WERI-Rb-1 (cell line): ENCODE results near the gene SOX14.

Source experiments
- DNase-seq: peaks from one replicate; pipeline ENCODE4 v3.0.0-alpha.2; 2020
- H3K27ac ChIP-seq: fragments of 250-450 bp; sonication (Bioruptor Pico); 2 replicates; pipeline ENCODE4 v1.5.1; 2020; ENCODE audit warnings: mild to moderate bottlenecking, moderate library complexity
- H3K27me3 ChIP-seq: fragments of 250-450 bp; sonication (Bioruptor Pico); 2 replicates; pipeline ENCODE4 v1.5.1; 2021; ENCODE audit warnings: mild to moderate bottlenecking, low read depth, moderate library complexity; ENCODE audit not compliant: insufficient read depth, severe bottlenecking
- H3K36me3 ChIP-seq: fragments of 250-450 bp; sonication (Bioruptor Pico); 2 replicates; pipeline ENCODE4 v1.5.1; 2020; ENCODE audit warnings: mild to moderate bottlenecking, moderate library complexity
- H3K4me3 ChIP-seq: 2 replicates; pipeline ENCODE4 v1.5.1; 2011; ENCODE audit warnings: low read depth, mild to moderate bottlenecking, control low read depth, low read length
- H3K9me3 ChIP-seq: fragments of 250-450 bp; sonication (Bioruptor Pico); 2 replicates; pipeline ENCODE4 v1.5.1; 2021; ENCODE audit warnings: mild to moderate bottlenecking, moderate library complexity; ENCODE audit not compliant: severe bottlenecking
- TF ChIP-seq, protein P1 (sequence below): IDR thresholded peaks from 2 replicates; pipeline ENCODE4 v1.5.1; 2011; ENCODE audit warnings: low read depth, mild to moderate bottlenecking, control low read depth, inconsistent platforms, low read length

SOX14 gene

DNA sequence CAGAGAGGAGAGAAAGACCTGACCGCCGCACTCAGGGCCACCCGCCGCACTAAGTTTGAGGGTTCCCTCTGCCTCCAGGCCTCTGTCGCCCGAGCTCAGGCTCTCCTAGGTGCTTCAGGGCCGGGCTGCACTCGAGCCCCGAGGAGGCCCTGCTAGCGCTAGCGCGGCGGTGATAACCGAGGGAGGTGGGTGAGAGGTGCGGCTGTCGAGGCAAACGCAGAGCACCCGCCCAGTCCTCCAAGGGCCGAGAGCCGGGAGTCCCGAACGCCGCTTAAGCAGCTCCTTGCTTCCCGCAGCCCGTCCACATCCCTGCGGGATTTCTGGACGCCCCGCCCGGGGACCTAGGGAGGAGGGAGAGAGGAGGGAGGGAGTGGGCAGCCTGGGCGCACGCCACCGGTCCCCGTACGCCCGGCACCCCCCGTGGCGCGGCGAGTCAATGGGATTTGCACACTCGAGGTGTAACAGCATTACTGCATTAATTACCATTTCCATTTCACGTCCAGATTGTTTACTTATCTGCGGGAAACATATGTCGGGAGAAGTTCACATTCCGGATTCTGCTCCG, 6.8 kb downstream of the SOX14 start:
- H3K36me3 ChIP-seq, result no peaks in the 10 kb centered on the region
- peak; percentile 25 for DNase-seq
- H3K27ac ChIP-seq, result no peak overlapping the region
- peak overlapping the region; percentile 40 for H3K4me3 ChIP-seq
- TF ChIP-seq, protein P1, sequence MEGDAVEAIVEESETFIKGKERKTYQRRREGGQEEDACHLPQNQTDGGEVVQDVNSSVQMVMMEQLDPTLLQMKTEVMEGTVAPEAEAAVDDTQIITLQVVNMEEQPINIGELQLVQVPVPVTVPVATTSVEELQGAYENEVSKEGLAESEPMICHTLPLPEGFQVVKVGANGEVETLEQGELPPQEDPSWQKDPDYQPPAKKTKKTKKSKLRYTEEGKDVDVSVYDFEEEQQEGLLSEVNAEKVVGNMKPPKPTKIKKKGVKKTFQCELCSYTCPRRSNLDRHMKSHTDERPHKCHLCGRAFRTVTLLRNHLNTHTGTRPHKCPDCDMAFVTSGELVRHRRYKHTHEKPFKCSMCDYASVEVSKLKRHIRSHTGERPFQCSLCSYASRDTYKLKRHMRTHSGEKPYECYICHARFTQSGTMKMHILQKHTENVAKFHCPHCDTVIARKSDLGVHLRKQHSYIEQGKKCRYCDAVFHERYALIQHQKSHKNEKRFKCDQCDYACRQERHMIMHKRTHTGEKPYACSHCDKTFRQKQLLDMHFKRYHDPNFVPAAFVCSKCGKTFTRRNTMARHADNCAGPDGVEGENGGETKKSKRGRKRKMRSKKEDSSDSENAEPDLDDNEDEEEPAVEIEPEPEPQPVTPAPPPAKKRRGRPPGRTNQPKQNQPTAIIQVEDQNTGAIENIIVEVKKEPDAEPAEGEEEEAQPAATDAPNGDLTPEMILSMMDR, result no peak
- peaks cover 6% of the 10 kb centered on the region for H3K9me3 ChIP-seq
- H3K27me3 ChIP-seq, result peaks cover 27% of the 10 kb centered on the region

- peaks cover 22% of the 10 kb centered on the region for H3K27me3 ChIP-seq
- H3K4me3 ChIP-seq, result peak overlapping the region; percentile 40
- TF ChIP-seq, protein P1, result no peak
- DNase-seq, result no peak
- peaks cover 6% of the 10 kb centered on the region for H3K9me3 ChIP-seq
- H3K27ac ChIP-seq, result no peak overlapping the region
- H3K36me3 ChIP-seq, result no peaks in the 10 kb centered on the region
Measured at GRCh38 chr3:137771401-137772213, 7.5 kb downstream of the SOX14 start.

- Histone ChIP-seq H3K27ac (no peak overlapping the region), H3K4me3 (no peak overlapping the region), H3K27me3 (peaks cover 14% of the 10 kb centered on the region), H3K36me3 (no peaks in the 10 kb centered on the region), H3K9me3 (peaks cover 6% of the 10 kb centered on the region)
- DNase-seq, result no peak
- TF ChIP-seq, protein P1, result no peak
Measured at GRCh38 chr3:137772214-137772955, 8.3 kb downstream of the SOX14 start.

DNA sequence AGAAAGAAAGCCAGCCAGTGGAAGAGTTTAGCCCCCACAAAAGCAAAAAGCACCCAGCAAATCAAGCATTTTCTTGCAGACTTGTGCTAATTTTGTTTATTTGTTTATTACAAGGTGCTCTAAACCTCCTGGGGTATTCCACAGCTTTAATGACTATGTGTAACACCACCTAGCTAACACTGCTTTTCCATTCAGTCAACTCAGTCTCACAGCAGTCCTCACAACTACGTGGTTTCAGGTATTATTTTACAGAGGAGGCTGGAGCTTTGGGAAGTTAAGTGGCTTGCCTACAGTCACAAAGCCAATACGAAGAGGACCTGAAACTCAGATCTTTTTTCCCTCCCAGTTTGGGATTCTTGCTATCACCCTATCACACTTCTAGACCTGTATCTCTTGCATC, 14.8 kb downstream of the SOX14 start:
- Histone ChIP-seq H3K27me3 (no peaks in the 10 kb centered on the region), H3K27ac (no peak overlapping the region), H3K36me3 (no peaks in the 10 kb centered on the region), H3K9me3 (no peaks in the 10 kb centered on the region), H3K4me3 (no peak overlapping the region)
- no peak for DNase-seq
- TF ChIP-seq, protein P1, result no peak

DNA sequence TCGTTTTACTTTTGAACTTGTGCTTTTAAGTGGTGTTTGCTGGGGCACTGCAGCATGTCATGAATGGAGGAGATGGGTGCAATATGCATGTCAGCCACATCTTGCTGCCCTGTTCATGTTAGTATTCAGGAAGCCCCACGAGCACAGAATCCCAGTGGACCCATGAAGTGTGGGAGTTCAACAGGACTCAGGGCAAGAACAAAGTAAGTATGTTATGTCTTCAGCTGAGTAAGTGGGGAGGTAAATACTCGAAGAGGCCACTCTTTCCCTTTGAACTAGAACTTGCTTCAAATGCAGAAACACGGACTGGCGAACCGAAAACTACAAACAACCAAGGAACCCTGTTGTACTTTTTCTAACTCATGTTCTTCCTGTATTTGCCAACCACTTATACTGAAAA, 23.4 kb downstream of the SOX14 start:
- no peaks in the 10 kb centered on the region for H3K9me3 ChIP-seq
- TF ChIP-seq, protein P1, result no peak
- DNase-seq, result no peak
- H3K27me3 ChIP-seq, result no peaks in the 10 kb centered on the region
- H3K27ac ChIP-seq, result no peak overlapping the region
- no peak overlapping the region for H3K4me3 ChIP-seq
- H3K36me3 ChIP-seq, result no peaks in the 10 kb centered on the region
